NCI-H69 (cell line): ENCODE results near the gene PSMD12.
"Not testable (repeated sequence)": the region's sequence is repeated elsewhere in the genome, so short reads cannot be mapped to it uniquely, and the experiment has no call there.

Experiments
- DNase-seq: peaks from one replicate; lab custom pipeline; 2025; lab: John Stamatoyannopoulos, UW

PSMD12 gene

GRCh38 chr17:67366193-67367157 lies at the start of gene PSMD12:
Gene PSMD12, minus strand, starts transcription at chr17:67366577. Its CDS starts 58 bp downstream, at chr17:67366519.
- peak; percentile 97 for DNase-seq

- DNase-seq, result no peak
Measured at GRCh38 chr17:67415291-67415690, 48.9 kb upstream of the PSMD12 start.

GRCh38 chr17:67414559-67414958 lies 48.2 kb upstream of the PSMD12 start:
- no peak for DNase-seq

- no peak for DNase-seq
Measured at GRCh38 chr17:67414130-67414529, 47.8 kb upstream of the PSMD12 start.

- no peak for DNase-seq
Measured at GRCh38 chr17:67413388-67413787, 47.0 kb upstream of the PSMD12 start.

- DNase-seq, result no peak
Measured at GRCh38 chr17:67412941-67413340, 46.6 kb upstream of the PSMD12 start.

GRCh38 chr17:67412032-67412431 lies 45.7 kb upstream of the PSMD12 start:
- DNase-seq, result peak; percentile 22

- DNase-seq, result no peak
Measured at GRCh38 chr17:67411397-67411796, 45.0 kb upstream of the PSMD12 start.

GRCh38 chr17:67408455-67408830 lies 42.1 kb upstream of the PSMD12 start:
- DNase-seq, result not testable (repeated sequence)

- DNase-seq, result no peak
Measured at GRCh38 chr17:67403483-67403882, 37.1 kb upstream of the PSMD12 start.

GRCh38 chr17:67403065-67403464 lies 36.7 kb upstream of the PSMD12 start:
- DNase-seq, result peak; percentile 9

- no peak for DNase-seq
Measured at GRCh38 chr17:67401598-67402504, 35.5 kb upstream of the PSMD12 start.

GRCh38 chr17:67401106-67401505 lies 34.7 kb upstream of the PSMD12 start:
- DNase-seq, result no peak

- peak; percentile 59 for DNase-seq
Measured at GRCh38 chr17:67400193-67400592, 33.8 kb upstream of the PSMD12 start.

GRCh38 chr17:67399676-67400075 lies 33.3 kb upstream of the PSMD12 start:
- no peak for DNase-seq

GRCh38 chr17:67393809-67394397 lies 27.5 kb upstream of the PSMD12 start:
- DNase-seq, result no peak

- no peak for DNase-seq
Measured at GRCh38 chr17:67392111-67392510, 25.7 kb upstream of the PSMD12 start.

- peak; percentile 83 for DNase-seq
Measured at GRCh38 chr17:67390646-67391361, 24.4 kb upstream of the PSMD12 start.

- DNase-seq, result no peak
Measured at GRCh38 chr17:67390006-67390645, 23.7 kb upstream of the PSMD12 start.

- DNase-seq, result no peak
Measured at GRCh38 chr17:67388986-67389385, 22.6 kb upstream of the PSMD12 start.

GRCh38 chr17:67388536-67388935 lies 22.2 kb upstream of the PSMD12 start:
- not testable (repeated sequence) for DNase-seq
